Measurements from ENCODE around the gene SEC31A. TPM values are rescaled to one million over a fixed set of nuclear protein-coding genes. Genes with fewer than 3 reads are reported as not detected.

Gene SEC31A
- total RNA-seq, 4 donors from 2014 or later: 195 to 283 (median 268) TPM

DNA sequence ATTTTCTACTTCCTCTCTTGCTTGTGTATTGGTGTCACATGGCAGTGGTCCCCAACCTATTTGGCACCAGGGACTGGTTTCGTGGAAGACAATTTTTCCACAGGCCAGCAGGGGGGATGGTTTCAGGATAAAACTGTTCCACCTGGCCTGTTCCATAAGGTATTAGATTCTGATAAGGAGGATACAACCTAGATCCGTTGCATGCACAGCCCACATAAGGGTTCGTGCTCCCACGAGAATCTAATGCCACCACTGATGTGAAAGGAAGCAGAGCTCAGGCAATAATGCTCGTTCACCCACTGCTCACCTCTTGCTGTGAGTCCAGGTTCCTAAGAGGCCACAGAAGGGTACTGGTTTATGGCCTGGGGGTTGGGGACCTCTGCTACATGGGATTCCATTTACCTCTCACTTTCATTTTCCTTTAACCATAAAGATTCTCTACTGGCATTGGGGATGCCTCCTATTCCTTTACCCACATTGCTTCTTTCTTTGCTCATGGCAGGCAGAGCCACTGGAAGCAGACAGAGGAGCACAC is 38.1 kb downstream of the SEC31A start:
- peaks cover 0 to 97% (median 6%) of the 10 kb centered on the region in 3 donors for H3K36me3 ChIP-seq
- no peak for DNase-seq
- no peaks in the 10 kb centered on the region for H3K4me1 ChIP-seq

DNA sequence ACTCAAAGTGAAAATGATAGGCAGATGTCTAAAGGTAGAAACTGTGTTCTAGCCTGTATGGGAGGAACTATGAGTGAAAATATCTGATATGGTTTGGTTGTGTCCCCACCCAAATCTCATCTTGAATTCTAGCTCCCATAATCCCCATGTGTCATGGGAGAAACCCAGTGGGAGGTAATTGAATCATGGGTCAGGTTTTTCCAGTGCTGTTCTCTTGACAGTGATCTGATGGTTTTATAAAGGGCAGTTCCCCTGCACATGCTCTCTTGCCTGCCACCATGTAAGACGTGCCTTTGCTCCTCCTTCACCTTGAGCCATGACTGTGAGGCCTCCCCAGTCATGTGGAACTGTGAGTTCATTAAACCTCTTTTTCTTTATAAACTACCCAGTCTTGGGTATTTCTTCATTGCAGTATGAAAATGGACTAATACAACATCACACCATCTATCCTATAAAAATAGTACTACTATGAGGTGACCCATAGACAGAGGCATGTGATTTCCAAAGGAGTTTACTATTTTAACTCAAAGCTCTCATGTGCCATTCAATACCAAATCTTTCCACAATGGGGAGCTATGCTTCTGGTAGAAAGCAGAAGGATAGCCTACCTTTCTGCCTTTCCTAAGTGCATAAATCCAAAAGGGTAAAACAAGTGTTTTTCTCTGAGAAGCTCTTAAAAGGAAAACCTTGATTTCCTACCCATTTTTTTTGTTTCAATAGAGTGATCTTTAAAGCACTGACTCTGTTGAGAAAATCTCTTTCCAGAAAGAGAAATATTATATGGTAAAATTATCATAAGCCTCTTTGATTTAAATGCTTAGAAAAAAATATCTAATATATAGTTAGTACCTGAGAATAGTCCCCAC is 38.8 kb downstream of the SEC31A start:
- H3K9me3 ChIP-seq: no peaks in the 10 kb centered on the region
- no peak for DNase-seq
- no peak overlapping the region for H3K27ac ChIP-seq
- H3K27me3 ChIP-seq: no peaks in the 10 kb centered on the region
- TF ChIP-seq CTCF (IDR thresholded peaks at IDR 0.05) (peak in 4 of 6 experiments; percentile 32 to 60 (median 52)), POLR2A (IDR thresholded peaks at IDR 0.05) (no peak)
- no peak overlapping the region for H3K4me3 ChIP-seq
- H3K4me1 ChIP-seq: no peaks in the 10 kb centered on the region
- peaks cover 0 to 97% (median 6%) of the 10 kb centered on the region in 3 donors for H3K36me3 ChIP-seq

More for the DNA sequence above, 38.1 kb downstream of the SEC31A start:
- no peak overlapping the region for H3K4me3 ChIP-seq
- TF ChIP-seq CTCF (IDR thresholded peaks at IDR 0.05): no peak
- no peak for TF ChIP-seq POLR2A (IDR thresholded peaks at IDR 0.05)
- no peaks in the 10 kb centered on the region for H3K9me3 ChIP-seq
- no peaks in the 10 kb centered on the region for H3K27me3 ChIP-seq
- H3K27ac ChIP-seq: no peak overlapping the region

DNA sequence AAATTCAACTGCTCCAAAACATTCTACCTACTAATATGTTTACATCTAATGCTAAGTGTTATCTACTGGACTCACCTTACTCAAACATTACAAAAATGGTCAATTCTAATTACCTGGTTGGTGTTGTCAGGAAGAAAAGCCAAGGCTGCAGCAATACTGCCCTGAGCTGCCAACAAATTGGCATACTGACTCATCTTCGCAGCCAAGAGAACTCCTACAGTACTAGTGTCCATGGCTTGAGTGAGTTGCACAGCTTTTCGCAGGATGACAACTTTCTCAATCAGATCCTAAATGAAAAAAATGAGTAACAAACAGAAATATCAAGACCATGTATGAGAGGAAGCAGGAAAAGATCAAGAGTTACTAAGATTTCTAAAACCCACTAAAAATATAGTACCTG is 39.6 kb downstream of the SEC31A start:
- H3K27me3 ChIP-seq: no peaks in the 10 kb centered on the region
- no peaks in the 10 kb centered on the region for H3K9me3 ChIP-seq
- H3K4me3 ChIP-seq: no peak overlapping the region
- H3K4me1 ChIP-seq: no peaks in the 10 kb centered on the region
- H3K36me3 ChIP-seq: peaks cover 0 to 96% (median 6%) of the 10 kb centered on the region in 3 donors
- TF ChIP-seq CTCF (IDR thresholded peaks at IDR 0.05) (no peak), POLR2A (IDR thresholded peaks at IDR 0.05) (no peak)
- no peak overlapping the region for H3K27ac ChIP-seq
- no peak for DNase-seq

DNA sequence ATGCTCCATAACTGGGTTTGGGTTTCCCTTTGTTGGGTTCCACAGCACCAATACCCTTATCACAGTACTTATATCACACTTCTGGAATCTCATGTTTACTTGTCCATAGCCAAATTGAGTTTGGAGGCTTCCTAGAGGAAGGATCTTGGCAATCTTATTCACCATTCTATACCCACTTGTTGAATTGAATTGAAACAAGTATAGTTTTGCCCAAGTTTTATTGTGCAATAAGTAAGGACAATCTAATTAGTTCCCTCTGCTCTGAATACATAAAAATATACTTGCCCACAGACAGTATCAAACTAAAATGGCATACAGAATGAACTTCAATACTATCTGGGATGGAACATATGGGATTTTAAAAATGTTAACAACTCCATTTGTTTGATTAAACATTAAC is 40.3 kb downstream of the SEC31A start:
- DNase-seq: no peak
- no peaks in the 10 kb centered on the region for H3K27me3 ChIP-seq
- H3K36me3 ChIP-seq: peaks cover 0 to 94% (median 6%) of the 10 kb centered on the region in 3 donors
- TF ChIP-seq POLR2A (IDR thresholded peaks at IDR 0.05): no peak
- TF ChIP-seq CTCF (IDR thresholded peaks at IDR 0.05): no peak
- H3K27ac ChIP-seq: no peak overlapping the region
- no peak overlapping the region for H3K4me3 ChIP-seq
- no peaks in the 10 kb centered on the region for H3K9me3 ChIP-seq
- no peaks in the 10 kb centered on the region for H3K4me1 ChIP-seq

DNA sequence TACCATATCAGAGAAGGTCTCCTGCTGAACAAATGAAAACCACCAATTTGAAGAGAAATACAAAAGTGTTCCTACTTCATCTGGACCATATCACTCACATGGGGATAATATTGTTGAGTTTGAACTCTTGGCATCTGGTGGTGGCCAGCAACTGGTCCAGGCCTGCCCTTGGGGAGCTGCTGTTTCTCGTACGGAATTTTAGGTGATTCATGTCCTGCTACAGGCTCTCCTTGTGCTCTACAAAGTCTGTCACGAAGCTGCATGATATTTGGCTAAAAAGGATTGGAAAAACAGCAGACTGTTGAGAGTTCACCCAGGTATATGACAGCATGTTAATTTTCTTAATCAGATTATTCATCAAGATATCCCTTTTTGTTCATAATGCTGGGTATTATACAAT is 42.2 kb downstream of the SEC31A start:
- peaks cover 0 to 94% (median 6%) of the 10 kb centered on the region in 3 donors for H3K36me3 ChIP-seq
- no peak for DNase-seq
- H3K27me3 ChIP-seq: no peaks in the 10 kb centered on the region
- H3K9me3 ChIP-seq: no peaks in the 10 kb centered on the region
- no peak overlapping the region for H3K27ac ChIP-seq
- no peak overlapping the region for H3K4me3 ChIP-seq
- no peaks in the 10 kb centered on the region for H3K4me1 ChIP-seq
- TF ChIP-seq CTCF (IDR thresholded peaks at IDR 0.05) (no peak), POLR2A (IDR thresholded peaks at IDR 0.05) (no peak)

All from Peyer's patch (tissue), 4 donors.